ENCODE measurements around the gene PSMC1.

PSMC1 gene

GRCh38 chr14:90276646-90277367 lies 20.5 kb downstream of the PSMC1 start:
- Histone ChIP-seq H3K79me2 (ENCODE audit: low read length) (no peaks in the 10 kb centered on the region), H2AFZ (ENCODE audit: low read length) (no peak overlapping the region), H4K20me1 (ENCODE audit: insufficient read depth, low read length) (no peaks in the 10 kb centered on the region), H3K4me3 (ENCODE audit: low read length) (no peak overlapping the region), H3K4me1 (ENCODE audit: low read length) (no peaks in the 10 kb centered on the region), H3K27me3 (replicated peaks; ENCODE audit: insufficient read depth, low read length) (no peaks in the 10 kb centered on the region), H3K27ac (ENCODE audit: low read length) (no peak overlapping the region), H3K9me3 (replicated peaks; ENCODE audit: insufficient read depth, low read length) (no peaks in the 10 kb centered on the region), H3F3A (ENCODE audit: insufficient read depth, low read length) (no peaks in the 10 kb centered on the region), H3K9me2 (replicated peaks; ENCODE audit: insufficient read depth, low read length) (no peaks in the 10 kb centered on the region), H3K36me3 (replicated peaks; ENCODE audit: insufficient read depth, low read length) (no peaks in the 10 kb centered on the region), H3K9ac (ENCODE audit: low read length) (no peak overlapping the region), H3K4me2 (ENCODE audit: low read depth, low read length) (no peak overlapping the region)
- TF ChIP-seq CTCF (IDR thresholded peaks at IDR 0.05; ENCODE audit: low read length) = no peak
- DNase-seq = no peak

GRCh38 chr14:90277581-90278198 lies 21.3 kb downstream of the PSMC1 start:
- Histone ChIP-seq H3K79me2 (ENCODE audit: low read length) (no peaks in the 10 kb centered on the region), H3F3A (ENCODE audit: insufficient read depth, low read length) (no peaks in the 10 kb centered on the region), H3K27ac (ENCODE audit: low read length) (no peak overlapping the region), H3K9me3 (replicated peaks; ENCODE audit: insufficient read depth, low read length) (no peaks in the 10 kb centered on the region), H3K4me2 (ENCODE audit: low read depth, low read length) (no peak overlapping the region), H3K4me1 (ENCODE audit: low read length) (no peaks in the 10 kb centered on the region), H4K20me1 (ENCODE audit: insufficient read depth, low read length) (no peaks in the 10 kb centered on the region), H3K27me3 (replicated peaks; ENCODE audit: insufficient read depth, low read length) (no peaks in the 10 kb centered on the region), H2AFZ (ENCODE audit: low read length) (no peak overlapping the region), H3K4me3 (ENCODE audit: low read length) (no peak overlapping the region), H3K36me3 (replicated peaks; ENCODE audit: insufficient read depth, low read length) (no peaks in the 10 kb centered on the region), H3K9me2 (replicated peaks; ENCODE audit: insufficient read depth, low read length) (no peaks in the 10 kb centered on the region), H3K9ac (ENCODE audit: low read length) (no peak overlapping the region)
- TF ChIP-seq EZH2 (optimal IDR thresholded peaks at IDR 0.05; ENCODE audit: low read depth, low read length) (no peak), EZH2phosphoT487 (IDR thresholded peaks at IDR 0.05; ENCODE audit: low read length) (no peak), CTCF (IDR thresholded peaks at IDR 0.05; ENCODE audit: low read length) (no peak)
- DNase-seq = no peak

- TF ChIP-seq EZH2 (optimal IDR thresholded peaks at IDR 0.05; ENCODE audit: low read depth, low read length) = no peak
- no peak for TF ChIP-seq CTCF (IDR thresholded peaks at IDR 0.05; ENCODE audit: low read length)
- no peak for TF ChIP-seq EZH2phosphoT487 (IDR thresholded peaks at IDR 0.05; ENCODE audit: low read length)
- Histone ChIP-seq H3K9me2 (replicated peaks; ENCODE audit: insufficient read depth, low read length) (no peaks in the 10 kb centered on the region), H2AFZ (ENCODE audit: low read length) (no peak overlapping the region), H3K4me3 (ENCODE audit: low read length) (no peak overlapping the region), H3K79me2 (ENCODE audit: low read length) (no peaks in the 10 kb centered on the region), H3F3A (ENCODE audit: insufficient read depth, low read length) (no peaks in the 10 kb centered on the region), H3K9ac (ENCODE audit: low read length) (no peak overlapping the region), H3K4me2 (ENCODE audit: low read depth, low read length) (no peak overlapping the region), H4K20me1 (ENCODE audit: insufficient read depth, low read length) (no peaks in the 10 kb centered on the region), H3K36me3 (replicated peaks; ENCODE audit: insufficient read depth, low read length) (no peaks in the 10 kb centered on the region), H3K27me3 (replicated peaks; ENCODE audit: insufficient read depth, low read length) (no peaks in the 10 kb centered on the region), H3K9me3 (replicated peaks; ENCODE audit: insufficient read depth, low read length) (no peaks in the 10 kb centered on the region), H3K27ac (ENCODE audit: low read length) (no peak overlapping the region), H3K4me1 (ENCODE audit: low read length) (no peaks in the 10 kb centered on the region)
- DNase-seq = no peak
Observed at GRCh38 chr14:90278199-90279175, 22.1 kb downstream of the PSMC1 start.
